Spleen (tissue), 11 donors: ENCODE data around the gene DDX54. TPM values are rescaled to one million over a fixed set of nuclear protein-coding genes. Genes with fewer than 3 reads are reported as not detected.

Source experiments
- DNase-seq: peaks from one replicate; pipeline ENCODE4 v3.0.0-alpha.2; 2020
- H3K27ac ChIP-seq, 8 donors: fragments of 200-600 bp; sonication (generic) in 7 of 8; 1 replicate in 4 of 8; 2 replicates in 4 of 8; pipeline versions ENCODE4 v1.5.0 to v1.8.0; 2016 to 2021; ENCODE audit warnings: inconsistent platforms in 4 of 8, mild to moderate bottlenecking in 4 of 8, moderate library complexity in 1 of 8
- H3K27me3 ChIP-seq, 7 donors: fragments of 200-600 bp; sonication (generic) in 6 of 7; replicated peaks in 1 of 7; 1 replicate in 4 of 7; 2 replicates in 3 of 7; pipeline versions ENCODE4 v1.5.0 to v1.8.0; 2016 to 2021; ENCODE audit warnings: inconsistent platforms in 3 of 7, mild to moderate bottlenecking in 1 of 7
- H3K36me3 ChIP-seq, 6 donors: fragments of 200-600 bp; sonication (generic) in 5 of 6; 1 replicate in 4 of 6; 2 replicates in 2 of 6; pipeline versions ENCODE4 v1.5.0 to v1.8.0; 2016 to 2021; ENCODE audit warnings: inconsistent platforms in 2 of 6
- H3K4me1 ChIP-seq, 6 donors: fragments of 200-600 bp; sonication (generic) in 5 of 6; 1 replicate in 3 of 6; 2 replicates in 3 of 6; pipeline versions ENCODE4 v1.5.0 to v1.8.0; 2016 to 2021; ENCODE audit warnings: inconsistent platforms in 3 of 6
- H3K4me3 ChIP-seq, 8 donors: fragments of 200-600 bp; sonication (generic) in 7 of 8; 1 replicate in 4 of 8; 2 replicates in 4 of 8; pipeline versions ENCODE4 v1.5.0 to v1.8.0; 2016 to 2021; ENCODE audit warnings: inconsistent platforms in 4 of 8, mild to moderate bottlenecking in 4 of 8, moderate library complexity in 2 of 8
- H3K9me3 ChIP-seq, 8 donors: fragments of 200-600 bp; sonication (generic) in 7 of 8; 1 replicate in 4 of 8; 2 replicates in 4 of 8; pipeline versions ENCODE4 v1.5.0 to v1.8.0; 2016 to 2021; ENCODE audit warnings: inconsistent platforms in 4 of 8
- CTCF ChIP-seq, 11 experiments: fragments of 200-600 bp in 7 of 11; fragments of 450-650 bp in 4 of 11; sonication (generic) in 4 of 11; IDR thresholded peaks in 8 of 11; conservative IDR thresholded peaks in 3 of 11; 1 replicate in 7 of 11; 2 replicates in 4 of 11; pipeline versions ENCODE4 v1.4.0 to v1.8.0; 2016 to 2021; ENCODE audit warnings: antibody characterized with exemption in 11 of 11, inconsistent platforms in 4 of 11, mild to moderate bottlenecking in 1 of 11
- POLR2A ChIP-seq, 3 donors: fragments of 450-650 bp; IDR thresholded peaks; one replicate each; pipeline ENCODE4 v1.5.1; 2017; ENCODE audit warnings: antibody characterized with exemption in 3 of 3, mild to moderate bottlenecking in 1 of 3
- POLR2AphosphoS5 ChIP-seq, 3 donors: sonication (generic); formaldehyde crosslinking; IDR thresholded peaks; one replicate each; pipeline ENCODE4 v1.5.1; 2017; ENCODE audit warnings: antibody characterized with exemption in 3 of 3
- WGBS, 5 donors: extraction: QIAGEN DNeasy Blood & Tissue Kit in 3 of 5; methylation state at CpG; one replicate each; pipeline versions ENCODE4 v1.1.5 to v1.1.7; 2013 to 2018; 5-methylcytosine and 5-hydroxymethylcytosine counted together
- intact Hi-C: fragments of 100-400 bp; cut with DNase I; formaldehyde crosslinking; loops from one replicate; pipeline ENCODE4 v1.15.0; 2023; ENCODE audit warnings: low total_unique reads
- polyA plus RNA-seq, 3 donors: library from polyadenylated mRNA; stranded (reverse); fragments of 200-250 nt; gene quantifications; one replicate each; pipeline ENCODE4 v1.2.1, GENCODE V29; 2013
- total RNA-seq, 7 donors: library from RNA; depleted of rRNA in 3 of 7; stranded (reverse); fragments of >200 nt in 3 of 7; fragmentation: NEBNext Ultra II Directional in 4 of 7; extraction: Animal tissue kit (Norgen Biotek cat#: 25700) in 4 of 7; gene quantifications; one replicate each; pipeline versions ENCODE4 v1.1.0 to v1.2.1, GENCODE V29; 2016 to 2021
- donor health status: healthy with polysubstance abuse.
- donor health status: DM: no; HTN: no; CAD: no; lungs with moderate emphysema.
- donor health status: DM: no; HTN: no; CAD: no.
- donor health status: Bipolar disorder and iron deficiency.
- donor health status: healthy.
- donor health status: DM: no; HTN: no; CAD: no.
- donor health status: DM: yes; HTN: yes; CAD: no.

The DDX54 gene
- total and polyA plus RNA-seq, 10 donors, result 44.4 to 80.3 (median 60.3) TPM

DNA sequence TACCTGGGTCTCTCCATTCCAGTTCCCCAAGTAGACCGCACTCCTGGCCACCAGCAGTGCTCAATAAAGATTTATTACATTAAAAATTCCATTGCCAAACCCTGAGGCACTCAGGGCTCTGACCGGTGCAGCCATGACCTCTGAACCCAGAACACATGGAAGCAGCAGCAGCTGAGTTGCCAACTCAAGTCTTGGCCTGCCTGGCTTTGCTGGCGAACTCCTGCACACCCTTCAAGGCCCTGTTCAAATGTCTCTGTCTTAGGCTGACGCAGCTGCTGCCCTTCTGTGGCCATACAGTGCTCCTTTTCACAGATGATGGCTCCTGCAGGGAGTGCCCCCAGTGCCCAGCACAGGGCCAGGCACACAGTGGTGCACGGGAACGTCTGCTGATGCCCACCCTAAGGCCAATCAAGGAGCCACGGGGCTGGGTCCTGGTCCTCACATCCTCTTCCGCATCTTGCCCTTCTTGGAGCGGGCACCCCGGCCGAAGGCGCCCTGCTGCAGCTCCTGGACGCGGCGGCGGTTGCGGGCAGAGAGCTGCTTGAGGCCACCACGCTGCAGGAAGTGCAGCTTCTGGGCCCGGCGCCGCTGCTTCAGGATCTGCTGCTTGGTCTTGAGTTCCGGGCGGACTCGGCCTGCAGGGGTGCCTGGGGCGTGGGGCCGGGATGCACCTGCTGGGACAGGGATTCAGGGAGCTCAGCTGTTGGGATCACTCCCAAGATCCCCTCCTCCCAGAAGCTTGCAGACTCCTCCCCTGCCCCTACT lies 26.7 kb downstream of the DDX54 start:
- Histone ChIP-seq H3K9me3 (no peaks in the 10 kb centered on the region), H3K27ac (no peak overlapping the region), H3K4me3 (no peak overlapping the region), H3K27me3 (peaks cover 0 to 29% (median 17%) of the 10 kb centered on the region in 7 donors), H3K4me1 (peaks cover 10 to 28% (median 17%) of the 10 kb centered on the region in 6 donors), H3K36me3 (peaks cover 0 to 73% (median 63%) of the 10 kb centered on the region in 6 donors)
- DNase-seq, result no peak
- intact Hi-C loops, result loop anchor here (5.0 to 10.0 kb wide), 2 partner anchors 64 to 111 kb away; no protein-coding TSS in a partner anchor
- 93 to 98% (median 97%) methylated on average over 12 to 26 of the region's 26 CpGs for WGBS, 5 donors
- TF ChIP-seq POLR2AphosphoS5 (IDR thresholded peaks at IDR 0.05), result peak in 1 of 3 donors; percentile 48
- TF ChIP-seq CTCF (IDR thresholded peaks at IDR 0.05 in 8 of 11, conservative IDR thresholded peaks at IDR 0.05 in 3 of 11), result no peak

DNA sequence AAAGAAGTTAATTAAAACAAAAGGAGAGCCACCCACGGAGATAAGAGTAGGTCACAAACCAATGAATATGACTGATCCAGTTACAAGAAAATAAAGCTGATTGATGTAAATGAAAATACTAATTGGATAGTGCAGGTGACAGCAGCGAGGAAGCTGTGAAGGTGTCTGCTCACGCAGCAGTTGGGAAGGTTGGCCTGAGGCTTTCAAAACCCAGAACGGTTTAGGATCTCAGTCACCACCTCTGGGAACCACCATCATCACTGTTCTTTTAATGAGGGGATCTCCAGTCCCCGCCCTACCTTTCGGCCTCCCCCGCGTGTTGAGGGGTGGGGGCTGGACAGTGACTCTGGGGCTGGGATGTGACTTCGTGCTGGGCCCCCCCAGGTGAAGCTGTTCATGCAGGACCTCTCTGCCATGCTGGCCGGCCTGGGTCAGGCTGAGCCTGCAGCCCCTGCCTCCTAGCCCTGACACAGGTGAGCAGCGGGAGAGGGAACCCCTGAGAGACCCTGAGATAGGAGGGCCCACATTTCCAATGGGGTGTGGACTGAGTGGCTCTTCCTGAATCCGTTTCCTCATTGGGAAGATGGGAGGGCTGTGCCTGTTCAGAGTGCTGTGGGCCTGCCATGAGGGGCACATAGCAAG lies 27.9 kb downstream of the DDX54 start:
- intact Hi-C loops, result loop anchor here (5.0 to 10.0 kb wide), 2 partner anchors 63 to 110 kb away; no protein-coding TSS in a partner anchor
- WGBS, 5 donors, result 84 to 95% (median 89%) methylated on average over 11 to 12 of the region's 12 CpGs

GRCh38 chr12:113155646-113156045 lies 29.6 kb downstream of the DDX54 start:
- TF ChIP-seq POLR2A (IDR thresholded peaks at IDR 0.05) (no peak), CTCF (IDR thresholded peaks at IDR 0.05 in 8 of 11, conservative IDR thresholded peaks at IDR 0.05 in 3 of 11) (no peak), POLR2AphosphoS5 (IDR thresholded peaks at IDR 0.05) (no peak)
- 18 to 32% (median 22%) methylated on average over 7 of the region's 7 CpGs for WGBS, 5 donors
- Histone ChIP-seq H3K27me3 (peaks cover 0 to 59% (median 27%) of the 10 kb centered on the region in 7 donors), H3K9me3 (no peaks in the 10 kb centered on the region), H3K27ac (no peak overlapping the region), H3K4me1 (peaks cover 19 to 44% (median 29%) of the 10 kb centered on the region in 6 donors), H3K36me3 (peaks cover 0 to 43% (median 34%) of the 10 kb centered on the region in 6 donors), H3K4me3 (no peak overlapping the region)
- DNase-seq, result no peak
- intact Hi-C loops, result loop anchor here (5.0 to 10.0 kb wide), 2 partner anchors 61 to 108 kb away; no protein-coding TSS in a partner anchor

More for the DNA sequence above, 27.9 kb downstream of the DDX54 start:
- no peak for TF ChIP-seq CTCF (IDR thresholded peaks at IDR 0.05 in 8 of 11, conservative IDR thresholded peaks at IDR 0.05 in 3 of 11)
- TF ChIP-seq POLR2AphosphoS5 (IDR thresholded peaks at IDR 0.05), result peak in 1 of 3 donors; percentile 62
- no peak for TF ChIP-seq POLR2A (IDR thresholded peaks at IDR 0.05)
- Histone ChIP-seq H3K27me3 (peaks cover 0 to 42% (median 21%) of the 10 kb centered on the region in 7 donors), H3K4me1 (peaks cover 19 to 41% (median 29%) of the 10 kb centered on the region in 6 donors), H3K4me3 (no peak overlapping the region), H3K36me3 (peaks cover 0 to 60% (median 50%) of the 10 kb centered on the region in 6 donors), H3K9me3 (no peaks in the 10 kb centered on the region), H3K27ac (no peak overlapping the region)
- DNase-seq, result no peak
